ENCODE measurements around the gene TMEM125.

TMEM125 gene

DNA sequence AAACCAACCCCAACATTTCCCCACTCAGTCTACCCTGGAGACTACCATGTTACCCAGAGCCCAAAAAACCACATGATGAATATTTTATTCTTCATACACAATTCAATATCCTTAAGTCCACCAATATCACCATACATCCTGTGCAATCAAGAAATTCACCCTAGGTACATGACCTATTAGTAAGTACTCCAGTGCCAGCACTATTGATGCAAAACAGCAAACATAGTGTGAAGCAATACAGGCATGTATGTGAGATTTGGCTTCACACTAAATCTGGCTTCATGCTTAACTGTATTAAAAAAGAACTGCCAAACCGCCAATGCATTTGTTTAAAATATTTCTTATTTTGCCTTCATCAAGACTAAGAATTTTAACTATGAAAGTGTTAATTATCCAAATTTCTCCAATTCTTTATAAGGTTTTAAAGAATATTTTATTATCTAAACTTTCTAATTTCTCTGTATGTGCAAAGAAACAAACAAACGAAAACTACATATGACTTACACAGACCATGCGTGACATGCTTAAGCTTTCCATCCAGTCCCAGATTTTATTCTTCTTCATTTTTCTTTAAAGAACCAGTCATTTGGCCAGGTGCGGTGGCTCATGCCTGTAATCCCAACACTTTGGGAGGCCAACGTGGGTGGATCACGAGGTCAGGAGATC, 22.4 kb upstream of the TMEM125 start:
- DNase-seq = no peak

DNA sequence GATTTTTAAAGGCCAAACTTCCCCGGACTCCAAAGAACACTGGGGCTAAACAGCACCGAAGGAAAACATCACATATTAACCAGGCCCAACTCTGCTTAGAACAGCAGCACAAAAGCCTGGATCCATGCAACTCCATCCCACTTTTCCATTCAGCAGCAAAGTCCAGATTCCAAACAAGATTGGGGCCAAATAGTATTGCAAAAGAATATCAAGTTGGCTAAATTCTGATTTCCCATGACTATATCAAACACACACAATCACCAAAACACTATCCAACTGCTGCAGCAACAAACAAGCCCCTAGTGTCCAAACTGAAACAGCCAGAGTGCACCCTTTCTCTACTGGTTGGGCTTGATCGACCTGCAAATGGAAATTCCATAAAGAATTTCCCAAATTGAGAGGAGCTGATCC, 19.4 kb upstream of the TMEM125 start:
- no peak for DNase-seq

DNA sequence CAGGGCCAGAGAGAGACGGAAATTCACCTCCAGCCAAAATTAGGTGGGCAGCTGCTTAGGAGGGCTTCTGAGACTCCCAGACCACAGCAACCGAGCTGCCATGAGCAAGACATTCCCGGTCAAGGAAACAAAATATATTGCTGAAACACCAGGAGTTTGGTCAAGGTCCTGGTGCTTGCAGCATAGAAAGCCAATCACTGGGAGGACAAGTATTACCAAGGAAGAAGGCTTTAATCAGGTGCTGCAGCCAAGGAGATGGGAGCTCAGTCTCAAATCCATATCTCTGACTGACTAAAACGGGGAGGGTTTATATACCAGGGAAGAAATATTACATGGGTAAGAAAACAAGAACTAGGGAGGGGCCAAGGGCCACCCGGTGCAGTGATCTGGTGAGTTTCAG, 18.8 kb upstream of the TMEM125 start:
- DNase-seq = no peak

DNA sequence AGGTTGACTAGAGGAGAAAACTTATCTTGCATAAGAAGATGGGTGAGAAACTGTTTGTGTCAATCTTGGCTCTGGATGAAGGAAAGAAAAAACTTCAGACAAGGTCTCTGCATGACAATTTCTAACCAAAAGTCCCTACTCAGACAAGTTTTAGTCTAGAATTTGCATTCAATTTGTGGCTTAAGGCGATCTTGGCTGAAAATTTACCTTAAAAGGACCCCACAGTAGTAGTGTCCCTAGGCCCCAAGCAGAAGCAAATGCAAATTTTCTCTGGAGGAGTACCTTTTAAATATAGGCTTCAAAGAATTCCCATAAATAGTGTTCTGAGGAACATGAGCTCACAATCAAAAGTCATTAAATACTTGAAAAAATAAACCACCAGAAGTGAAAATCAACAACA, 17.6 kb upstream of the TMEM125 start:
- DNase-seq = no peak

DNA sequence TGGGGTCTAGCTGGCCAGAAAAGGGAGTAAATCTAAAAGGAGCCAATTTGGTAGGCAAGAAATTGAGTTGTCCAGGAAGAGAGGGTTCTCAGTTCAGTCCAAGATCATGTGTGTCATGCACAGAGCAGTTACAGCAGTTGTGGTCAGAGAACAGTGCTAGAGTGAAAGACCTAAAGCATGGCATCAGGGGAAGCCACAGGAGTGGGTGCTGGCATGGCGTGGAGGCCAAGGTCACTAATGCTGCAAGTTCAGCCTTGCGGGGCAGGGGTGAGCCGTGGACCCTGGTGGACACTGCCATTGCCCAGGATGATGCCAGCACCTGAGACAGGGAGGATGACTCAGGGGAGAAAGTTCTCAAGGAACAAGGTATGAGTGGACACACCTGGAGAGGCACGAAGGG, 16.6 kb upstream of the TMEM125 start:
- DNase-seq = no peak

DNA sequence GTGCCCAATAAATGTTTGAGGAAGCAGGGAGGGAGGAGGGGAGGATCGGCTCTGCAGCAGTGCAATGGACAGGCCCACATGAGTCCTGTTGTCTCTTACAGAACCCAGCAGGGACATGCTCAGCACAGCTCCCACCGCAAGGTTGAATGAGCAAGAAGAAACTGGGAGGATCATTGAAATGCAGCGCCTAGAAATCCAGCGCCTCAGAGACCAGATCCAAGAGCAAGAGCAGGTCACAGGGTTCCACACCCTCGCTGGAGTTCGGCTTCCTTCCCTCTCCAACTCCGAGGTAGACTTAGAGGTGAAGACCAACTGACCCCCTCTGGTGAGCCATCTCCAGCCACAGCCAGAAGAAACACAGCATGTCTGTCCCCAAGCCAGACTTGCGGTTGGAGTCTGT, 15.9 kb upstream of the TMEM125 start:
- DNase-seq = no peak

DNA sequence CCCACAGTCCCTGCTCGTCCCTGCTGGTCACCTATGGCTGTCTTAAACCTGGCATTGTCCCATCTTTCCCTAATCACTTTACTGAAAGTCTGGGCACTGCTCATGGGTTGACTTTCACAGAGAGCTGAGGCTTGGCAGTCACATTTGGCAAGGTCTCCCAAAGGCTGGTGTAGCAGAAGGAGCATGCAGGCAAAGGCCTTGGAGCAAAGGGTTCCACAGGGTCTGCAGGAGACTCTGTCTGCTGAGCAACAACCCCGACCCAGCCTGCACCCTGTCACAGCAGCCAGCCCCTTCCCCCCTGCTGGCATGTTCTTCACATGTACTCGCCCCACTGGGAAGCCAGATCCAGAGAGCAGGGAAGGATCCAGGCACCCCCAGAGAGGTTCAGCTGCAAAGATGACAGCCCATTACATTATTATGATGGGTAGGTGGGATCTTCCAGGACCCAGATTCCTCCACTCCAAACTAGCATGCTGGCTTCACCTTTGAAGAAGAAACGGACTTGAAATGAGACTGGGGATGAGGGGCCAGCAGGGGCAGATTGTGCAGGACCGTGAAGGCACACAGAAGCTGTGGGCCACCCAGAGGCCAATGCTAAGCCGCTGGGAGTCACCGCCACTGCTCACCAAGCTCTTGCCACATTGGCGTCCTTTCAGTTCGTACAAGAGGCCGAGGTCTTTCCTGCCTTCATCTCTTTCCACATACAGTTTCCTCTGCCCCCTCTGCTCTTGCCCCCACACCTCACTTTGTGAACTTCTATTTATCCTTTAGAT, 14.2 kb upstream of the TMEM125 start:
- DNase-seq = no peak

DNA sequence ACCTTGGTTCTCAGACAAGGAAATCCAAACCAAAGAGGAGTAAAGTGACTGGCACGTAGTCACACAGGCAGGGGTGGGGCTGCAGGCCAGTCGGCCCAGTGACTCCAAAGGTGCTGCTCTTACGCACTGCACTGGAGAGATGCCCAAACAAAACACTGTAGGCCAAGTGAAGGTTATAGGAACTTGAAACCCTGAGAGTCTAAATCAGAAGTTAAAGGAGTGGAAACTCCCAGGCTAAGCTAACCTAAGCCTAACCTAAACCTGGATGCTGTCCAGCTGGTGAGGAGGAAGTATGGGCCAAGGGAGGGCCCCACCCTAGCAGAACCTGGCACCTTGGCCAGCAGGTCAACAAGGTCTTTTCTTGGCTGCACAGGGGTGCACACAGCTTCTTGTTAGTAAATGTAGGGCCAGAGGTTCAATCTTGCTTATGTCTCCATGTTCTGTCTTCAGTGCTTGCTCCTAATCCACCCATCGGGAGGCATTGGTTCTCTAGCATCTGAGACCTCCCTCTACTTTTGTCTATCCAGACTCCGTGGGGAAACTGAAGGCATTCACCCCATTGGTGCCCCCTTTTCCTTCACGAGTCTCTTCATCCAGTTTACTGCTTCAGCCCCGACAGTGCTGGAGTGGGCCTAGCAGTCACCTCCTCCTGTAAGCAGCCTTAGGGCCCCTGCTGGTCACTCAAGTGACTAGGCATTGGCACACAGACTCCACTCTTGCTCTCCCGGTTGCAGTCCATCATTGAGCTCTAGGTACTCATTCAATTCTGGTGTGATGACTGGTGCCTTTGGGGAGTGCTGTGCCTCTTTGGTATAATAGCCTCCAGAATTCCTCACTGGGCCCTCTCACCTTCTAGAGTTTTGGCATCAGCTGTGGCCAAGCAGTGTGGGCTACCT, 12.9 kb upstream of the TMEM125 start:
- DNase-seq = no peak

DNA sequence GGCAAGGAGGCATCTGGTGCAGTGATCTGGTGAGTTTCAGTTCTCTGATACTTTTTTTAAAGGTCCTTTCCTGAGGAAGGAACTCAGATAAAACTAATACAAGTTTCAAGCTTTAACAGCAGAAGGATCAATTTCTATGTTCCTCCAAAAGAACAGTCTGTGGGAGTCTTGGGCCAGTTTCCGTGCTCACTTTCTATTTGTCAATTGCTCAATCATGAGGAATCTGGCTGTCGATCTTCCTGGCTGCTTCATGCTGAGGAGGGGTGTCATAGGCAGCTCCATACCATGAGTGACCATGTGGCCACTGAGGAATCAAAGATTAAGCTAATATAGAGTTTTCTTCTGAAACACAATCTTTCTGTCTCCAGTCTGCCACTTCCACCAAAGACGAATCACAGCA, 11.4 kb upstream of the TMEM125 start:
- DNase-seq = no peak

DNA sequence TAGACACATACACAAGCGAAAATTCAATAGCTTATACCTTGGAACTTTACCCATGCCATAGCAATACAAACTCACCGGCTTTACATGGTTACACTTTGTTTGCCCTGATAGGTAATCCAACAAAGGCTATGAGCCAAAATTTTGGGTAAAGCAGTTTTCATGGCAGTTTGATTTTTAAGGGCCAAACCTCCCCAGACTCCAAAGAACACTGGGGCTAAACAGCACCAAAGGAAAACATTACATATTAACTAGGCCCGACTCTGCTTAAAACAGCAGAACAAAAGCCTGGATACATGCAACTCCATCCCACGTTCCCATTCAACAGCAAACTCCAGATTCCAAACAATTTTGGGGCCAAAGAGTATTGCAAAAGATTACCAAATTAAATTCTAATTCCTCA, 4.4 kb upstream of the TMEM125 start:
- DNase-seq = no peak

DNA sequence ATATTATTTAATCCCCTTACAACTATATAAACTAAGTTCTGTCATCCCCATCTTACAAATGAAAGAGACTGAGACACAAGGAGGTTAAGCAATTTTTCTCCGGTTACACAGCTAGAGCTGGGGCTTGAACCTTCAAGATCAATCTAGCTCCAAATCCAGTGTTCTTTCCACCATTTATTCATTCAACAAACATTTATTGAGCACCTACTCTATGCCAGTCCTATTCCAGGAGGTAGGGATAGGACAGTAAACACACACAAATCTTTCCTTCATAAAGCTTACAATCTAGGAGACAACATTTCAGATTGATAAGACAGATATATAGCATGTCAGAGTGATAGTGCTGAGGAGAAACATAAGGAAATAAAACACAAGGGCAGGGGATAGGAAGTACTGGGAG, 2.9 kb upstream of the TMEM125 start:
- DNase-seq = no peak

DNA sequence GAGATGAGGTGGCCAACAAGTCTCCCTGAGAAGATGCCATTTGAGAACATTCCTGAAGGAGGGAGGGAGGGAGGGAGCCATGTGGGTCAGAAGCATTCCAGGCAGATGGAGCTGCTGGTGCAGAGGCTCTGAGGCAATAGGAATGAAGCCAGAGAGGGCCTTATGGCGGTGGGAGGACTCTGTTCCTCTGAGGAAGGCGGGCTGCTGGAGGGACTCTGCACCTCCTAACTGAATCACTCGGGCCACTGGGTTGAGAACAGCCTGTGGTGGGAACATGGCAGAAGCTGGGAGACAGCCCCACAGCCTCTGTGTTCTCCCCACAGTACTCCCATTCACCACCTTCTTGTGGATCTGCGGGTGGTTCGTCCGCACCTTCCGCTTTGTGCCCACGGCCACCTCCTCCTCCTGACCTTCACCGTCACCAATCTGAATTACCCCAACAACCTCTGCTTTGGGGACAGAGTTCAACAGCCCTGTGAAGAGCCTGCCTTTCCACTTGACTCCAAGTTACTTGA, 2.4 kb upstream of the TMEM125 start:
- DNase-seq = no peak

DNA sequence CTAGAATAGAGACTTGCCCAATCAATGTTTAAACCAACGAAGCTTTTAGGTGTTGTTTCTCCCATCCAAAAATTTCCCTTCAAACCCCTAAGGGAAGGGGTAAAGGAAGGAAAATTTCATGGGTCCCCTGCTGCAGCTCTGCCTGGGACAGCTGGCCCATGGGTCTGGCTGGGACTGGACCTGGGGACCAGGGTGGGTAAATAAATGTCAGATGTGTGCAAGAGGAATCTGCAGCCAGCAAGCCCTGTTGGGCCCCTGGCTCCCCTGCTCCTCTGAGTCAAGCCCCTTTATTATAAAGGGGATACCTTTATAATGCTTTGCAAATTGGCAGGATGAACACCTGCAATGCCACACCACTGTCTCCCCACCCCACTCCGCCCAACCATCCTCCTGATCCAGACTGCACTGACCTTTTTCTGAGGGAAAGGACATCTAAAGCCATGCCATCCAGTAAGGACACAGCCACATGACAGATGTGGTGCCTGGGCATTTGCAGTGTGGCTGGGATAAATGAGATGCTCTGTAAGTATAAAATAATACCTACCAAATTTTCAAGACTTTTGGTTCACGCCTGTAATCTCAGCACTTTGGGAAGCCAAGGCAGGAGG, 1.9 kb upstream of the TMEM125 start:
- no peak for DNase-seq

DNA sequence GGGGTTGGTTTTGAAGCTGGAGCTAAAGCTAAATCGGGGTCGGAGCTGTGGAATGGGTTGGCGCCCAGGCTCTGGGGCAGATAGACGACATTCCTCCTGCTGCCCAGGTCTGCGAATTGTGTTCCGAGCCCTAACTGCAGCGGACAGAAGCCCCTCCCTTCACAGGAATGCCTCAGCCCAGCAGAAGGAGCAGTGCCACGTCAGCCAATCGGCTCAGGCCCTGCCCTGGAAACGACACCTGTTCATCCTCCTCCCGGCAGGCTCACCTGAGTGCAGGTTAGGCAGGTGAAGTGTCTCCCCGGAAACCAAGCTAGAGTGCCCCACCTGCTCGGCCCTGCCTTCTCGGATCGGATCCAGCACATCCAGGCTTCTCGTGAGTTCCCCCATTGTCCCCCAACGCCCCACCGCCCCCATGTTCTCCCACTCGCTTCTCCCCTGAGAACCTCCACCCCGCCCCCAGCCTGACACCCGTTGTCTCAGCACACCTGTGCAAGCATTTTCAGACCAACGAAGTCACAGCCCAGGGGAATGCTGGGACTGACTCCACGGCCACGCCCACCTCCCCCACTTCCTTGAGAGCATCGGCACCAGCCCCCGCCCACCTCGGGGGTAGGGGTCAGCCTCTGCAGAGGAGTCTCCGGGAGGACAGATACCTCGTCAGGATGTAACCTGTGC, 775 bp downstream of the TMEM125 start:
- DNase-seq = peak; percentile 21

DNA sequence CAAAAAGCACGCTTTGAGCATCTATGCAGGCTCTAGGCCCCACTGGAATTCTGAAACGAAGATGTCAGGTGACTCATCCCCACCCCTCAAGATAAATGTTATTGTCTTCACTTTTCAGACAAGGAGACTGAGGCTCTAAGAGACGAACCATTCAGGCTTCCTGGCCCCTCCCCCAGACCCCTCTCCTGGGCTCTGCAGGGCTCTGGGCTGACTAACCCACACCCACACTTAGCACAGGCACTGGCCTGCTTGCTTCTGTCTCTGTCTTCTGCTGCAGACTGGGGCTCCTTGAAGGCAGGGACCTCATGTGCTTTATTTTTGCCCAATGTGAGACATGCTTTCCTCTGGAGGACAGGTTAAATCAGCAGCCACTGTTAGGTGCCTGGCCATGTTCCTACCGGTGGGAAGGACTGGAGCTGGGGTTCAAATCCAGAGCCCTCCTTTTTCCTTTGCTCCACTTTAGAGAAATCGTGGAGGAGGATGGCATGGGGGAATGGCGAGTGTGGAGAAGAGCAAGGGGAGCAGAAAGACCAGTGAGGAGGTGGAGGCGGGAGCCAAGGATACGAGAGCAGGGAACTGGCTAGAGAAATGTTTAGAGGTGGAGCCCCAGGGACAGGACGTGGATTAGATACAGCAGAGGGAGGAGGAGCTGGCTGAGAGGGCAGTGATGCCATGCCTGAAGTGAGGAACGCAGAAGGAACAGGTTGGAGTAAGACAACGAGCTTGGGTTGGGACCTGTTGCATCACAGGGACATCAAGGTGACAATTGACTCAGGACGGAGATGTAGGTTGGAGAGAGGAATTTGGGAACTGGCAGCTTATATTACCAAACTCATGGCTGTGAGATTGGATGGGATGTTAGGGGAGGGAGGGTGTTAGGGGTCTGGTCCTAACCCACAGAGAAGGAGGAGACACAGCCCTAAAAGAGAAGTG, 1.7 kb downstream of the TMEM125 start:
- no peak for DNase-seq

DNA sequence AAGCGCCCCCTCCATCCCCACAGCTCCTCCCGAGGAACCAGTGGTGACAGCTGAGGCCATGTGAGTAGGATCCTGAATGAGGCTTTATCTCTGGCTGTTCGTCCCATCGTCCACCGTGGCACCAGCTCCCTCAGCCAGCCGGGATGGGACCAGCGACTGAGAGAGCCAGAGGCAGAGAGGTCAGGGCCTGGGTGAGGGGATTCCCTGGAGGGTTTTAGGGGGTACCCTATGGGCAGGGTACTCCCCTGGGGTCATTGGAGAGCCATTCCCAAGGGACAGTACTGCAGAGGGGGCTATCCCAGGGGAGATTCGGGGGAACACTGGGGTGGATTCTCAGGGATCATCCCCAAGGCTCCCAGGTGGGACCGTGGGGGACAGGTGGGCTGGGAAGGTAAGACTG, 2.4 kb downstream of the TMEM125 start:
- DNase-seq = no peak

DNA sequence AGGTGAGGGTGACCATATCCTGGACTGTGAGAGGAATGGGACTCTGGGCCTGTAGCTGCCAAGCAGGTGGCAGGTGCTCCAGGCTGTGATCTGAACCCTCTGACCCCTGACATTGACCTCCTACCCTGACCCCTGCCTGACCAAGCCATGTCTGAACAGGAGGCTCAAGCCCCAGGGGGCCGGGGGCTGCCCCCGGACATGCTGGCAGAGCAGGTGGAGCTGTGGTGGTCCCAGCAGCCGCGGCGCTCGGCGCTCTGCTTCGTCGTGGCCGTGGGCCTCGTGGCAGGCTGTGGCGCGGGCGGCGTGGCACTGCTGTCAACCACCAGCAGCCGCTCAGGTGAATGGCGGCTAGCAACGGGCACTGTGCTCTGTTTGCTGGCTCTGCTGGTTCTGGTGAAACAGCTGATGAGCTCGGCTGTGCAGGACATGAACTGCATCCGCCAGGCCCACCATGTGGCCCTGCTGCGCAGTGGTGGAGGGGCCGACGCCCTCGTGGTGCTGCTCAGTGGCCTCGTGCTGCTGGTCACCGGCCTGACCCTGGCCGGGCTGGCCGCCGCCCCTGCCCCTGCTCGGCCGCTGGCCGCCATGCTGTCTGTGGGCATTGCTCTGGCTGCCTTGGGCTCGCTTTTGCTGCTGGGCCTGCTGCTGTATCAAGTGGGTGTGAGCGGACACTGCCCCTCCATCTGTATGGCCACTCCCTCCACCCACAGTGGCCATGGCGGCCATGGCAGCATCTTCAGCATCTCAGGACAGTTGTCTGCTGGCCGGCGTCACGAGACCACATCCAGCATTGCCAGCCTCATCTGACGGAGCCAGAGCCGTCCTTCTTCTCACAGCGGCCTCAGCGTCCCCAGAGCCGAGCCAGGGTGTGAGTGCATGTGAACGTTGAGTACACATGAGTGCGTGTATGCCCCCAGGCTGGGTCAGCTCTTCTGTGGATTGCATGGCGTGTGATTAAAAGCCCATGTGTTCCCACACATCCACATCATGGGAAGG, 3.1 kb downstream of the TMEM125 start:
- no peak for DNase-seq

DNA sequence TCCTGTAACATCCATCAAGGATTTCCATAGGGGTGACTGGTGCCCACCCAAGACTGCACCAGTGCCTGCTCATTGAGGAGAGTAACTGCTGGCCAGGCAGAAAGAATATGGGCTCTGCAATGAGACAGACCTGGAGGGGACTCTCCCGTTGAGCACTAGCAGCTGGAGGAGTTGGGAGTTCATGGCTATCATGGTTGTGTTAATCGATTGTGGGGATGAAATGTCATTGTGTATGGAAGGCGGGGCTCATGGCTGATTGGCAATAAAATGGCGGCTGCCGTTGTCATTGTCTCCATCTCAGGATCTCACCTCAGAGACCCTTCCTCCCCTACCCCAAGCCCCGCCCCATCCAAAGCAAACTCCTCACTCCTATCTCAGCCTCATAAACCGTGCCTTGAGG, 3.9 kb downstream of the TMEM125 start:
- no peak for DNase-seq

DNA sequence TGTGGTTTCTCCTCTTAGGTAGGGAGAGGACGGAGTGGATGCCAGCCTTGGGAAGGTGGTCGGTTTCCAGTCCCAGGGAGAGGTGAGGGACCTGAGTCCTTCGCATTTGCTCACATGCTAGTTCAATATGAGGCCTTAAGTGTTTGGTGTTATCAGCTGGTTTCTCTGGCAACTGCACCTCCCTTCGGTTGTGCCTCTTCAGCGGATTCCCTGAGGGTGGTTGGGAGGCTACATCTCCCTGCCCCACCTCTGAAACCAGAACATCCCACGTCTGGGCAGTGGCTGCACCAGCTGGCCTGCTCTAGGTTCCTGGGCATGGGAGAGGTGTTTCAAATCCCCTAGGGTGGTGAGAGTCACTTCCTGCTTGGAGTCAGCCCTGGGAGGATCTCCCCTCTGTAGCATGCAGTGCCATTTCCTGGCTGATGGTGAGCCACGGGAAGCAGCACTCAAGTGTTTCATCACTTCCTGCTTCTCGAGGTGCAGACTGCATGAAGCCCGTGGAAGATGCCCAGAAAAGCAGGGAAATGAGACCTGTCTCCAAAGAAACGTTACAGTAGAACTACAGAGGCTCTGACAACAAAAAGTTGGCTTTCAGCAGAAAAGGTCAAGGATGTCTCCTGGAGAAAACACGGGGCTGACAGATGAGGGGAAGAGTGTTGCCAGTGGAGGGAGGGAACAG, 4.5 kb downstream of the TMEM125 start:
- DNase-seq = peak; percentile 27
